SK-N-MC (cell line): ENCODE data around the gene FGF19.
A peak's percentile ranks its signal among the peaks of the same experiment; 100 is the strongest.

Experiments used
- DNase-seq: peaks from one replicate; pipeline ENCODE4 v3.0.0-alpha.2; 2011; ENCODE audit warnings: low read depth, low spot score
- H3K27ac ChIP-seq: fragments of 200-600 bp; sonication (generic); 2 replicates; pipeline ENCODE4 v1.5.1; 2016; ENCODE audit warnings: mixed run types
- H3K36me3 ChIP-seq: fragments of 200-600 bp; sonication (generic); 2 replicates; pipeline ENCODE4 v1.6.1; 2017; ENCODE audit warnings: antibody characterized with exemption, low read length, mixed read lengths; ENCODE audit not compliant: insufficient read depth
- H3K4me3 ChIP-seq: fragments of 200-600 bp; sonication (generic); 2 replicates; pipeline ENCODE4 v1.5.1; 2016
- H3K9ac ChIP-seq: fragments of 200-600 bp; sonication (generic); 2 replicates; pipeline ENCODE4 v1.8.0; 2017; ENCODE audit warnings: mixed run types, mixed read lengths; ENCODE audit not compliant: insufficient read length
- H3K9me3 ChIP-seq: fragments of 200-600 bp; sonication (generic); 2 replicates; pipeline ENCODE4 v1.6.1; 2017; ENCODE audit warnings: low read depth, mild to moderate bottlenecking, antibody characterized with exemption, low read length, moderate library complexity, mixed read lengths
- EZH2 ChIP-seq: fragments of 200-600 bp; sonication (generic); IDR thresholded peaks from one replicate; pipeline ENCODE4 v1.6.1; 2017; ENCODE audit warnings: antibody characterized with exemption
- FOXP2 ChIP-seq: optimal IDR thresholded peaks from 2 replicates; pipeline ENCODE3; 2011; ENCODE audit warnings: mild to moderate bottlenecking, moderate library complexity; ENCODE audit not compliant: insufficient read depth; ENCODE audit errors: extremely low read length, control extremely low read depth
- POLR2AphosphoS5 ChIP-seq: IDR thresholded peaks from 2 replicates; pipeline ENCODE4 v1.6.1; 2012; ENCODE audit warnings: mild to moderate bottlenecking, low read depth, low read length, borderline replicate concordance

FGF19 gene

DNA sequence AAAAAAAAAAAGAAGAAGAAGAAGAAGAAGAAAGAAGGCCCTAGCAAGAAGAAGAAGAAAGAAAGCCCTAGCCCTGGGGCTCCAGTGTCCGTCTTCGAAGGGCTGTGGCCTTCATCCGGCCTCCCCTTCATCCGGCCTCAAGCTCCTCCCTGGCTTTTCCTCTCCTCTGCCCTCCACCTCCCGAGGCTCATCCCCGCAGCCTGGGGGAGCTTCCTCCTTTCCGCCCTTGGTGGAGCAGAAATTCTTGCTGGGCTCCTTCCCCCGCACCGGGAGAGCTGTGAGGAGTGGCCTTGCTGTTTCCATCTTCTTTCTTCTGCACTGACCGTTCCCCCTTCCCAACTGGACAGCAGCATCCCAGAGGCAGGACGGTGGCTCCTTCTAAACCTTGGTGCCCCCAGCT, 19.2 kb downstream of the FGF19 start:
- Histone ChIP-seq H3K36me3 (no peaks in the 10 kb centered on the region), H3K27ac (no peak overlapping the region; the same call in 1 of the 2 replicates), H3K9me3 (no peaks in the 10 kb centered on the region), H3K4me3 (no peak overlapping the region), H3K9ac (no peak overlapping the region)
- DNase-seq = no peak
- TF ChIP-seq FOXP2 (no peak), POLR2AphosphoS5 (no peak), EZH2 (no peak)

DNA sequence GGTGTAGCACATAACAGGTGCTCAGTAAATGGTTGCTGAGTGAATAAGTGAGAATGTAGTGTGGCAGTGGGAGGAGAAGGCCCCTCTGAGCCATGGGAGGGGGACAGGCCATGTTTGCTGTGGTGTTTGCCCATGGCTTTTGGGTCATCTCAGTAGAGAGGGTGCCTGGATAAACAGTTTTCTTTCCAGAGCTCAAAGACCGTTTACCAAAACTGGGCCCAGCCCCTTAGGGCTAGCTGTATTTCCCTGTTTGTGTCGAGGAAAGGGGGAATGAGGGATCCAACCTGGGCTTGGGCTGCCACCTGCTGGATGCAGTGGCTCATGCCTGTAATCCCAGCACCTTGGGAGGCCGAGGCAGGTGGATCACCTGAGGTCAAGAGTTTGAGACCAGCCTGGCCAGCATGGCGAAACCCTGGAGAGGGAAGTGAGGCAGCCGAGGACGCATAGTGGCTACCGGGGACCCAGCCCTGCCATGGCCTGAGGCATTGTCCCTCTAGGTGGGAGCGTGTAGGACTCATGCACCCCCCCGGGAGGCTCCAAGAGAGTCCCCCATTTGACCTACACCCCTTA, 20.0 kb downstream of the FGF19 start:
- no peak for TF ChIP-seq POLR2AphosphoS5
- Histone ChIP-seq H3K4me3 (no peak overlapping the region), H3K36me3 (no peaks in the 10 kb centered on the region), H3K9me3 (no peaks in the 10 kb centered on the region), H3K9ac (no peak overlapping the region), H3K27ac (no peak overlapping the region)
- DNase-seq = no peak

DNA sequence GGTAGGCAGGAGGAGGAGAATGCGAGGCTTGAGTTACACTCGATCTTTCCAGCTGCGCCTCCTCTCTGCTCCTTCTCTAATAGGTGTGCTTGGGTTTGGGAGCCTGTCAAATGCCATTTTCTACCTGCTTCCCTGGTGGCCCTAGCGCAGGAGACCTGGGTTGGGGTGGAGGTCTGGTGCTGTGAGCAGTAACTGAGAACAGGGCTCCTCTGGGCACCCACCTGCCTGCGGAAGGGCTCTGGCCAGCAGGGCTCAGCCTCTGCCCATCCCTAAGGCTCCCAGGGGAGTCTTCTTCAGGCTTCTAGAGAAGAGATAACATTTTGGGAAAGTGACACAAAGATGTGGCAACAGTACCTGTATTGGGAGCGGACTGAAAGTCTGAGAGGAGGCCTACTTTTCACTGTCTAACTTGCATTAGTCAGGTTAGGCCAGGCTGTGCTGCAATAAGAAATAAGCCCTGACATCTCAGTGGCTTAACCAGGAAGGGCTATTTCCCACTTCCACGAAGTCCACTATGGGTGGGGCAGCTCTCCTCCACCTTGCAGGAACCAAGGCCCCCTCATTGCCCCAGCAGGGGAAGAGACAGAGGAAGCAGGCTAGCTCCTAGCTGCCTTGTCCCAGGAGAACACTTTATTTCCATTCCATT, 21.0 kb downstream of the FGF19 start:
- no peak for DNase-seq
- peak overlapping the region; percentile 69; the same call in 1 of the 2 replicates for H3K27ac ChIP-seq
- TF ChIP-seq EZH2 = no peak
- H3K9ac ChIP-seq = no peak overlapping the region
- H3K4me3 ChIP-seq = no peak overlapping the region
- no peaks in the 10 kb centered on the region for H3K9me3 ChIP-seq
- H3K36me3 ChIP-seq = no peaks in the 10 kb centered on the region

DNA sequence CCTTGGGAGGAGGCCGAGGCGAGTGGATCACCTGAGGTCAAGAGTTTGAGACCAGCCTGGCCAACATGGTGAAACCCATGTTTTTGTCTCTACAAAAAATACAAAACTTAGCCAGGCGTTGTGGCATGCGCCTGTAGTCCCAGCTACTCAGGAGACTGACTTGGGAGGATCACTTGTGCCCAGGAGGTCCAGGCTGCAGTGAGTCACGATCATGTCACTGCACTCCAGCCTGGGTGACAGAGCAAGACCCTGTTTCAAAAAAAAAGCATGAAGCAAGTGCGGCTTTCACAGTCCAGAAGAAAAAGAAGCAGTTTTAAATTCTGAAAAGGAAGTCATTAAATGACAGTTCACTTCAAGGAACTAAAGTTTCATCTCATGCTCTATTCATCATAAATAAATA, 21.6 kb downstream of the FGF19 start:
- no peak for DNase-seq
- H3K4me3 ChIP-seq = no peak overlapping the region
- no peaks in the 10 kb centered on the region for H3K36me3 ChIP-seq
- no peaks in the 10 kb centered on the region for H3K9me3 ChIP-seq
- TF ChIP-seq FOXP2 (no peak), EZH2 (no peak), POLR2AphosphoS5 (no peak)
- H3K9ac ChIP-seq = no peak overlapping the region
- H3K27ac ChIP-seq = peak overlapping the region; percentile 69

DNA sequence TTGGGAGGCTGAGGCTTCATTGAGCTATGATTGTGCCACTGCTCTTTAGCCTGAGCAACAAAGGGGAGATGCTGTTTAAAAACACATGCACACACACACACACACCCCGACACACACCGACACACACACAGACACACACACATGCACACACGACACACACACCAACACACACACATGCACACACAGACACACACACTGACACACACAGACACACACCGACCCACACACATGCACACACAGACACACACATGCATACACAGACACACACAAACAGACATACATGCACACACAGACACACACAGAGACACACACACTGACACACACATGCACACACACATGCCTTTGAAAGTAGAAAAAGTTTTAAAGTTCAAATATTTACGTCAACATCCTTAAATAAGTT, 23.1 kb downstream of the FGF19 start:
- TF ChIP-seq POLR2AphosphoS5 (no peak), EZH2 (no peak), FOXP2 (no peak)
- Histone ChIP-seq H3K9me3 (no peaks in the 10 kb centered on the region), H3K27ac (no peak overlapping the region), H3K9ac (no peak overlapping the region), H3K4me3 (no peak overlapping the region), H3K36me3 (no peaks in the 10 kb centered on the region)
- no peak for DNase-seq

GRCh38 chr11:69677749-69678148, 26.1 kb downstream of the FGF19 start:
- TF ChIP-seq POLR2AphosphoS5 (no peak), EZH2 (no peak), FOXP2 (no peak)
- Histone ChIP-seq H3K9ac (no peak overlapping the region), H3K9me3 (no peaks in the 10 kb centered on the region), H3K36me3 (peaks cover 6% of the 10 kb centered on the region), H3K4me3 (no peak overlapping the region), H3K27ac (no peak overlapping the region)
- DNase-seq = no peak

DNA sequence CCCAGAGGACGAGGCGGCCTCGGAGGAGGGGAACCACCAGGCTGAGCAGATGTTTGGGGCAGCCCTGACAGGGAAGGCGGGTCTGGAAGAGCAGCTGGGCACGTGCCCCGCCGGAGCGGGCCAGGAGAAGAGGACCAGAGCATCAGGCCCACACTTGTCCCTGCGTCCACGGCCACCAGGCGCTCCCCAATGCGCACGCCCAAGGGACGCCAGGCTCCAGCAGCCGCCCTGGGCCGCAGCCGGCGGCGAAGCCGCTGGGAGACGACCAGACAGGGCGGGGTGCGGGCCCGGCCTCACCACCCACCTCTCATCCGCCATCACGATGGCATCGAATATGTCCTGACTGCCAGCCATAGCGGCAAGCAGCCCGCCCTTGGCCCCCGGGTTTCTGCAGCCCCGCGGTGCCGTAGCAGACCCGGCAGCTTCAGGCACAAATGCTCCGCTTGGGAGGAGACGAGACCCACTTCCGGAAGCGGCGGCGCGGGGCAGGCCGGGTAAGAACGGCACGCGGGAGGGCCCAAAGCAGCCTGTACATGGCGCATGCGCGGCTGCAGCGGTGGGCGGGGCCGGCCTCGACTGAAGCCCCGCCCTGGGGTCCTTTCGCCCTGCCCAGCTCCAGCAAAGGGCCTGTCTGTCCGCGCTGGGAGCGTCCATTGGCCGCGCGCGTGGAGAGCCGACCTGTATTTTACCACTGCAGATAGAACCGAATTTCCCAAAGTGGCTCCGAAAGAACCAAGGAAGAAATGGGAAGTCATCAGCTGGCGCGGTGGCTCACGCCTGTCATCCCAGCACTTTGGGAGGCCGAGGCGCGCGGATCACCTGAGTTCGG, 28.7 kb downstream of the FGF19 start, which contains the start of gene LTO1:
Gene LTO1 (minus strand): TSS at position 468 of the 829 bp plus-strand sequence. CDS start 114 bp downstream, at position 354.
- peak within 1 kb of the TSS; percentile 85 for H3K9ac ChIP-seq
- peak within 1 kb of the TSS; percentile 55 for H3K27ac ChIP-seq
- no peak for DNase-seq
- no peaks in the 10 kb centered on the region for H3K9me3 ChIP-seq
- H3K36me3 ChIP-seq = peaks cover 29% of the 10 kb centered on the region
- H3K4me3 ChIP-seq = peak within 1 kb of the TSS; percentile 86
- TF ChIP-seq POLR2AphosphoS5 (peak; percentile 91), EZH2 (no peak)

DNA sequence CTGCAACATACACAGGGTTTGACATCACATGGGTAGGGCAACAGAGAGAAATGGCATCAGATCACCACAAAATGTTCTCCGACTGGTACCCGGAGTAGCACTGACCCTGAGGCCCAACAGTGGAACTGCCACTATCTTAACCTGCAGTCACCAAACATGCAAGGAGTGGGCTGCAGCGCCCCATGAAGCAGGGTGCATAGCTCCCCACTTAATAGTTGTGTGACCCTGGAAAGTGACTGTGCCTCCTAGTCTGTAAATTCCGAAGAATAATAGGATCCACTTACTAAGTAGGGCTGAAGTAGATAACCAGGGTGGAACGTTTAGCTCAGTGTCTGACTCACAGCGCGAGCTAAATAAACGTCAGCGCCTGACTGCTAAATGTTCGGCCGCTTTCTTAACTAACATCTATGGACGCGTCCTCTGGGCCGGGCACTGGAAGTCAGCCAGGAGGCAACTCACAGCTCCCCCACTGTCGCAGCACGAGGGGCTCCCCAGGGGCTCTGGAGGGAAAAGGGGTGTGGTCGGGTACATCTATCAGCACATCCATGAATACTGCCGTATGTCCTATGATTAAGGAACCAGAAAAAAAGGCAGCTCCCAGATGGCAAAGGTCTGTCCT, 29.4 kb downstream of the FGF19 start:
- DNase-seq = no peak
- peak overlapping the region; percentile 85 for H3K9ac ChIP-seq
- peak overlapping the region; percentile 55 for H3K27ac ChIP-seq

More for the DNA sequence above, 29.4 kb downstream of the FGF19 start:
- no peak for TF ChIP-seq FOXP2
- TF ChIP-seq POLR2AphosphoS5 = no peak; the same call in 1 of the 2 replicates
- no peak for TF ChIP-seq EZH2
- H3K36me3 ChIP-seq = peaks cover 36% of the 10 kb centered on the region
- H3K4me3 ChIP-seq = peak overlapping the region; percentile 86
- no peaks in the 10 kb centered on the region for H3K9me3 ChIP-seq
